ENCODE results near the gene TRPC4AP.

Gene TRPC4AP

GRCh38 chr20:34999782-35000181 is 92.8 kb downstream of the TRPC4AP start:
- no peak for DNase-seq

GRCh38 chr20:34999021-34999451 is 93.6 kb downstream of the TRPC4AP start:
- no peak for DNase-seq

GRCh38 chr20:34998331-34998950 is 94.2 kb downstream of the TRPC4AP start:
- no peak for DNase-seq

- DNase-seq, result no peak
Observed at GRCh38 chr20:34997774-34998173, 94.8 kb downstream of the TRPC4AP start.

- no peak for DNase-seq
Observed at GRCh38 chr20:34997131-34997561, 95.5 kb downstream of the TRPC4AP start.

GRCh38 chr20:34996243-34997028 is 96.2 kb downstream of the TRPC4AP start:
- no peak for DNase-seq

- DNase-seq, result no peak
Observed at GRCh38 chr20:34995696-34996095, 96.9 kb downstream of the TRPC4AP start.

GRCh38 chr20:34995192-34995591 is 97.4 kb downstream of the TRPC4AP start:
- DNase-seq, result no peak

- no peak for DNase-seq
Observed at GRCh38 chr20:34994509-34995131, 98.0 kb downstream of the TRPC4AP start.

GRCh38 chr20:34993941-34994508 is 98.6 kb downstream of the TRPC4AP start:
- DNase-seq, result no peak

GRCh38 chr20:34992751-34993417 is 99.7 kb downstream of the TRPC4AP start:
- DNase-seq, result no peak

- no peak for DNase-seq
Observed at GRCh38 chr20:34990661-34991214, 101.9 kb downstream of the TRPC4AP start.

GRCh38 chr20:34990231-34990630 is 102.4 kb downstream of the TRPC4AP start:
- DNase-seq, result no peak

- DNase-seq, result no peak
Observed at GRCh38 chr20:34989670-34990069, 102.9 kb downstream of the TRPC4AP start.

GRCh38 chr20:34989118-34989517 is 103.5 kb downstream of the TRPC4AP start:
- no peak for DNase-seq

GRCh38 chr20:34988191-34988540 is 104.4 kb downstream of the TRPC4AP start:
- DNase-seq, result no peak

- no peak for DNase-seq
Observed at GRCh38 chr20:34987288-34988190, 105.1 kb downstream of the TRPC4AP start.

GRCh38 chr20:34986311-34987287 is 106.0 kb downstream of the TRPC4AP start:
- no peak for DNase-seq

GRCh38 chr20:34985461-34986310 is 106.9 kb downstream of the TRPC4AP start:
- no peak for DNase-seq

All from activated T-cell treated with anti-CD3 and anti-CD28 coated beads for 4 hours (primary cell).